ENCODE measurements around the gene EXOSC9.

EXOSC9 gene

GRCh38 chr4:121827853-121828252 lies 26.7 kb downstream of the EXOSC9 start:
- Histone ChIP-seq H3K9me3 (ENCODE audit: insufficient read depth, low read depth, low read length) (no peaks in the 10 kb centered on the region), H3K4me1 (ENCODE audit: insufficient read depth, low read length) (no peaks in the 10 kb centered on the region), H3K9ac (ENCODE audit: low read depth, low read length) (no peak overlapping the region), H3K36me3 (ENCODE audit: insufficient read depth, low read depth, low read length) (0 out of 2 replicates have a peak, but pooled peaks cover 3% of the 10 kb centered on the region), H3K27me3 (ENCODE audit: insufficient read depth, low read length) (no peaks in the 10 kb centered on the region), H3K4me3 (ENCODE audit: low read length) (no peak overlapping the region), H3K27ac (ENCODE audit: low read length) (no peak overlapping the region)

GRCh38 chr4:121829511-121829910 lies 28.4 kb downstream of the EXOSC9 start:
- Histone ChIP-seq H3K4me3 (ENCODE audit: low read length) (no peak overlapping the region), H3K27ac (ENCODE audit: low read length) (no peak overlapping the region), H3K36me3 (ENCODE audit: insufficient read depth, low read depth, low read length) (0 out of 2 replicates have a peak, but pooled peaks cover 7% of the 10 kb centered on the region), H3K4me1 (ENCODE audit: insufficient read depth, low read length) (no peaks in the 10 kb centered on the region), H3K9ac (ENCODE audit: low read depth, low read length) (no peak overlapping the region), H3K27me3 (ENCODE audit: insufficient read depth, low read length) (no peaks in the 10 kb centered on the region), H3K9me3 (ENCODE audit: insufficient read depth, low read depth, low read length) (no peaks in the 10 kb centered on the region)

DNA sequence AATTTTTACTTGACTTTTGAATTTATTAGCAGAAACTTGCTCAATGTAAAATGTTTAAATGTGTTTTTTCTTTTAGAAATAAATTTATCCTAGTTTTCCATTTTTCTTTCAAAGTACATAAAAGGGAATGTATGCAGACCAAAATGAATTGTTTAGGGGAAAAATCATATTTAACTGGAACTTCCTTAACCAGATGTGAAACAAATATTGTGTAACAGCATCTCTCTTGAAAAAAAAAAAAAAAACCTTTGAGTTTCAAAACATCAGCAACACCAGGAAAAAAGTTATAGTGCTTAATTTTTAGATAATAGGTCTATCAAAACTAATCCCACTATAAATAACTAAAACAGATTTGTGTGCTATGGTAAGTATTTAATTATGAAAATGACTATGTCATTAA lies 37.0 kb downstream of the EXOSC9 start:
- H3K36me3 ChIP-seq (ENCODE audit: insufficient read depth, low read depth, low read length) = peaks cover 23% of the 10 kb centered on the region
- H3K27me3 ChIP-seq (ENCODE audit: insufficient read depth, low read length) = no peaks in the 10 kb centered on the region

DNA sequence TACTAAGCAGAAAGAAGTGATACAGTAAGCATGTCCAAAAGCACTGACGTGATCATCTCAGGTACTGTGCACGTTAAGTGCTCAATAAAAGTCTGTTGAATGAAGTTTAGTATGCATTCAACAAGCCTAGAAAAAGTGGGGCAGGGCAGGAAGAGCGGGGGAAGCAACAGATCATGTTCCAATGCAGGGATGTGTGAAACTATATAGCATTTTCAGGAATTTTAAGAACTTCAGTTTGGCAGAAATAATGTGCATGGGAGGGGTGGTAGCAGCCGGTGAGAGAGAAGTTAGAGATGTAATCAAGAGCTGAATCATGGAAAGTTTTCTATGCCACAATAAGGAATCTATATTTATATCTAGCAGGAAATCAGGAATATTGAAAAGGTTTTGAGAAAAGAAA lies 41.7 kb downstream of the EXOSC9 start:
- no peak overlapping the region for H3K4me3 ChIP-seq (ENCODE audit: low read length)
- H3K9ac ChIP-seq (ENCODE audit: low read depth, low read length) = no peak overlapping the region
- H3K4me1 ChIP-seq (ENCODE audit: insufficient read depth, low read length) = no peaks in the 10 kb centered on the region
- H3K27ac ChIP-seq (ENCODE audit: low read length) = no peak overlapping the region
- no peaks in the 10 kb centered on the region for H3K9me3 ChIP-seq (ENCODE audit: insufficient read depth, low read depth, low read length)
- H3K27me3 ChIP-seq (ENCODE audit: insufficient read depth, low read length) = no peaks in the 10 kb centered on the region
- H3K36me3 ChIP-seq (ENCODE audit: insufficient read depth, low read depth, low read length) = peaks cover 34% of the 10 kb centered on the region; the same call in 1 of the 2 replicates

More for the DNA sequence above, 37.0 kb downstream of the EXOSC9 start:
- Histone ChIP-seq H3K9me3 (ENCODE audit: insufficient read depth, low read depth, low read length) (no peaks in the 10 kb centered on the region), H3K27ac (ENCODE audit: low read length) (no peak overlapping the region), H3K9ac (ENCODE audit: low read depth, low read length) (no peak overlapping the region), H3K4me3 (ENCODE audit: low read length) (no peak overlapping the region), H3K4me1 (ENCODE audit: insufficient read depth, low read length) (no peaks in the 10 kb centered on the region)

DNA sequence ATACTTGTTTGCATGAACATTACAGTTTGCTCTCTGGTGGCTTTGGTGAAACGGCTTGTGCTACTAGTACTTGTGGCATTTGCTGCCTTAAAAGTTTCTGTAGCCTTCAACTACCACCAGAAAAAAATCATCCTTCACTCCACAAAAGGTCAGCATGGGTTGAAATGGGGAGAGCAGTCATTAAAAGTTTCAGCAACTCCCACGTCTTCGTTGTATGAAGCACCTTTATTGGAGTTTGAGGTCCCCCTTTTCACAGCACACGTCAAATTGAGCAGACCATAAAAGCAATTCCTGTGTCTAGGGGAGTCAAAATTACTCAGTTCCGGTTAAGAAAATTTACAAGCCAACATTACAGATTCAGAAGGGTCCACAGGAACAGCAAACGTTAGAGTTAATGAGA lies 45.5 kb downstream of the EXOSC9 start:
- peaks cover 22% of the 10 kb centered on the region; the same call in 1 of the 2 replicates for H3K36me3 ChIP-seq (ENCODE audit: insufficient read depth, low read depth, low read length)
- H3K9me3 ChIP-seq (ENCODE audit: insufficient read depth, low read depth, low read length) = no peaks in the 10 kb centered on the region
- no peak overlapping the region for H3K9ac ChIP-seq (ENCODE audit: low read depth, low read length)
- H3K4me3 ChIP-seq (ENCODE audit: low read length) = no peak overlapping the region
- H3K27me3 ChIP-seq (ENCODE audit: insufficient read depth, low read length) = no peaks in the 10 kb centered on the region
- no peaks in the 10 kb centered on the region for H3K4me1 ChIP-seq (ENCODE audit: insufficient read depth, low read length)
- H3K27ac ChIP-seq (ENCODE audit: low read length) = no peak overlapping the region

GRCh38 chr4:121851354-121851753 lies 50.2 kb downstream of the EXOSC9 start:
- no peak overlapping the region for H3K9ac ChIP-seq (ENCODE audit: low read depth, low read length)
- no peaks in the 10 kb centered on the region; the same call in 1 of the 2 replicates for H3K36me3 ChIP-seq (ENCODE audit: insufficient read depth, low read depth, low read length)
- no peaks in the 10 kb centered on the region for H3K27me3 ChIP-seq (ENCODE audit: insufficient read depth, low read length)
- no peaks in the 10 kb centered on the region for H3K9me3 ChIP-seq (ENCODE audit: insufficient read depth, low read depth, low read length)
- no peak overlapping the region for H3K27ac ChIP-seq (ENCODE audit: low read length)
- H3K4me1 ChIP-seq (ENCODE audit: insufficient read depth, low read length) = no peaks in the 10 kb centered on the region
- no peak overlapping the region for H3K4me3 ChIP-seq (ENCODE audit: low read length)

DNA sequence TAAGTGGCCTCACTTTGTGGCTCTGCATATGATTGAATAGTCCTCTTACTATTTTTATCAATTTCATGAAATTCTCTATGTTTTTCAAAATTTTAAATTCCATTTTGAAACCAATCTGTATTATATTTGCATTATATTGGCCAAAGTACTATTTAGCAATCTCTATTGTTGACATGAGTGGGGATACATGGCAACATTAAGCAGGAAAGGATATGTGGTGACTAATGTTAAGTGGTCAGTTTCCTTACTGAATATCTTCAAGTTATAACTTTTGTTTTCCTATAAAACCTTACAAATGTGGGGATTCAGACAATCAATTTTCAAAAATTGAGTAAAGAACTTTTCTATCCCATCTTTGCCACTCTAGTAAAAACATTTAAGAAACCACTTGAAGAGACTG lies 59.0 kb downstream of the EXOSC9 start:
- no peak overlapping the region for H3K4me3 ChIP-seq (ENCODE audit: low read length)
- H3K9me3 ChIP-seq (ENCODE audit: insufficient read depth, low read depth, low read length) = no peaks in the 10 kb centered on the region
- peaks cover 33% of the 10 kb centered on the region for H3K36me3 ChIP-seq (ENCODE audit: insufficient read depth, low read depth, low read length)
- no peaks in the 10 kb centered on the region for H3K4me1 ChIP-seq (ENCODE audit: insufficient read depth, low read length)
- H3K9ac ChIP-seq (ENCODE audit: low read depth, low read length) = no peak overlapping the region
- no peaks in the 10 kb centered on the region for H3K27me3 ChIP-seq (ENCODE audit: insufficient read depth, low read length)
- H3K27ac ChIP-seq (ENCODE audit: low read length) = no peak overlapping the region

GRCh38 chr4:121861426-121861825 lies 60.3 kb downstream of the EXOSC9 start:
- Histone ChIP-seq H3K4me1 (ENCODE audit: insufficient read depth, low read length) (no peaks in the 10 kb centered on the region), H3K36me3 (ENCODE audit: insufficient read depth, low read depth, low read length) (peaks cover 44% of the 10 kb centered on the region), H3K9me3 (ENCODE audit: insufficient read depth, low read depth, low read length) (no peaks in the 10 kb centered on the region)

DNA sequence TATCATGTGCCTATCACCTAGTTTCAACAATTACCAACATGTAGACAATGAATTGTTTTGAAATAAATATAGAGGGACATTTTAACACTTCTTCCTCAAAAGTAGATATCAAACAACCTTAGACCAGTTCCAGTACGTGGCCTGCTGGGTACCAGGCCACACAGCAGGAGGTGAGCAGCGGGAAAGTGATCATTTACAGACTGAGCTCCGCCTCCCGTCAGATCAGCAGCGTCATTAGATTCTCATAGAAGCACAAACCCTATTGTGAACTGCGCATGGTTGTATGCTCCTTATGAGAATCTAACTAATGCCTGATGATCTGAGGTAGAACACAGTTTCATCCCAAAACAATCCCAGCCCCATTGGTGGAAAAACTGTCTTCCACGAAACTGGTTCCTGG lies 62.7 kb downstream of the EXOSC9 start:
- H3K36me3 ChIP-seq (ENCODE audit: insufficient read depth, low read depth, low read length) = peaks cover 54% of the 10 kb centered on the region
- no peak overlapping the region for H3K9ac ChIP-seq (ENCODE audit: low read depth, low read length)
- no peaks in the 10 kb centered on the region; the same call in 1 of the 2 replicates for H3K9me3 ChIP-seq (ENCODE audit: insufficient read depth, low read depth, low read length)
- H3K27ac ChIP-seq (ENCODE audit: low read length) = no peak overlapping the region
- no peaks in the 10 kb centered on the region for H3K4me1 ChIP-seq (ENCODE audit: insufficient read depth, low read length)
- no peaks in the 10 kb centered on the region for H3K27me3 ChIP-seq (ENCODE audit: insufficient read depth, low read length)
- no peak overlapping the region for H3K4me3 ChIP-seq (ENCODE audit: low read length)

More at GRCh38 chr4:121861426-121861825, 60.3 kb downstream of the EXOSC9 start:
- H3K9ac ChIP-seq (ENCODE audit: low read depth, low read length) = no peak overlapping the region
- H3K4me3 ChIP-seq (ENCODE audit: low read length) = no peak overlapping the region
- H3K27ac ChIP-seq (ENCODE audit: low read length) = no peak overlapping the region
- no peaks in the 10 kb centered on the region for H3K27me3 ChIP-seq (ENCODE audit: insufficient read depth, low read length)
